Liver (tissue), 3 donors: Measurements from ENCODE around the gene PHTF2.

Source experiments
- FOXA1 ChIP-seq: IDR thresholded peaks from 2 replicates; pipeline ENCODE4 v1.6.1; 2016; ENCODE audit warnings: antibody characterized with exemption
- GABPA ChIP-seq, 2 donors: IDR thresholded peaks in 1 of 2; conservative IDR thresholded peaks in 1 of 2; 2 replicates each; pipeline ENCODE4 v1.6.1; 2016; ENCODE audit warnings: antibody characterized with exemption in 2 of 2, mild to moderate bottlenecking in 1 of 2, moderate library complexity in 1 of 2
- RAD21 ChIP-seq, 2 donors: IDR thresholded peaks; 2 replicates each; pipeline ENCODE4 v1.6.1; 2016; ENCODE audit warnings: antibody characterized with exemption in 2 of 2, mild to moderate bottlenecking in 2 of 2
- SP1 ChIP-seq: IDR thresholded peaks from 2 replicates; pipeline ENCODE4 v1.6.1; 2018; ENCODE audit warnings: antibody characterized with exemption, mild to moderate bottlenecking
- TAF1 ChIP-seq: conservative IDR thresholded peaks from 2 replicates; pipeline ENCODE4 v1.6.1; 2016; ENCODE audit warnings: antibody characterized with exemption, mild to moderate bottlenecking
- YY1 ChIP-seq: IDR thresholded peaks from 2 replicates; pipeline ENCODE4 v1.6.1; 2016; ENCODE audit warnings: antibody characterized with exemption, mild to moderate bottlenecking
- TF ChIP-seq, protein P1 (sequence below): fragments of 150-350 bp; IDR thresholded peaks from 2 replicates; pipeline ENCODE4 v1.5.1; 2017; ENCODE audit warnings: improper control_type of control experiment, low read depth, low read length; ENCODE audit not compliant: missing input control
- TF ChIP-seq, protein P2 (sequence below): IDR thresholded peaks from 2 replicates; pipeline ENCODE4 v1.6.1; 2016; ENCODE audit warnings: antibody characterized with exemption
- TF ChIP-seq, protein P3 (sequence below): IDR thresholded peaks from 2 replicates; pipeline ENCODE4 v1.6.1; 2016; ENCODE audit warnings: antibody characterized with exemption, mild to moderate bottlenecking
- TF ChIP-seq, protein P4 (sequence below): IDR thresholded peaks from 2 replicates; pipeline ENCODE4 v1.6.1; 2016; ENCODE audit warnings: antibody characterized with exemption
- TF ChIP-seq, protein P5 (sequence below): IDR thresholded peaks from 2 replicates; pipeline ENCODE4 v1.6.1; 2016; ENCODE audit warnings: antibody characterized with exemption
- donor health status: healthy.
- donor health status: healthy.

DNA sequence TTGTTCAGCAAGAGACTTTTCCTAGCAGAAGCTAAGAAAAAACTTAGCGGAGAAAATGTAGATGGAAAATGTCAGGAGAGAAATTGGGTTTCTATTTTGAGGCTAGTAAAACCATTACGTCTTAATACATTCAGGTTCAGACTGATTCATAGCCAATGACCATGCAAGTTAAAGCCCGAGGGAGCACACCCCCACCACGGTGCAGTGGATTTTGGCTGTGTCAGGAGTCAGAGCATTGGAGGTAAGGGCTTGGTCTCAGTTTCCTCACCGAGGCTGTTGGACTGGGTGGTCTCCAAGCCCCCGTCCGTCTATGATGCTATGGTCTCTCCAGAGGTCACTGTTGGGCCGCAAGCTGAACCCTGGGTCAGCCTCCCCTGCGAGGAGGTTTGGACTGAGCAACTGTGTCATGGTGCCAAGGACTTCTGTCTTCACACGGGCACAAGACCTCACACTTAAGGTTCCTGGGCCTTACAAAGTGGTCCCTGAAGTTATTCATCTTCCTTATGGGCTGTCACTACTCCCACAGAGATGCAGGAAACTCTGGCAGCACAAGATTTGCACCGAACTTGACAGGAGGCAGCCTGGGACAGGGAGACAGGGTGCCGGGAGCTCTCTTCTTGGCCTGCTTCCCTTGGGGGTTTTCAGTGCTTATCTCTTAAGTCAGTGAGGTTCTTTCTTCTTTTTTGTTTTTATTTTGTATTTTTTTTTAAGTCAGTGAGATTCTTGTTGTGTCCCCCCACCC, 186.8 kb downstream of the PHTF2 start:
- TF ChIP-seq SP1 (no peak), TAF1 (no peak), GABPA (IDR thresholded peaks at IDR 0.05 in 1 of 2, conservative IDR thresholded peaks at IDR 0.05 in 1 of 2) (no peak), RAD21 (IDR thresholded peaks at IDR 0.05) (no peak), FOXA1 (no peak), YY1 (no peak)
- TF ChIP-seq, protein P1, sequence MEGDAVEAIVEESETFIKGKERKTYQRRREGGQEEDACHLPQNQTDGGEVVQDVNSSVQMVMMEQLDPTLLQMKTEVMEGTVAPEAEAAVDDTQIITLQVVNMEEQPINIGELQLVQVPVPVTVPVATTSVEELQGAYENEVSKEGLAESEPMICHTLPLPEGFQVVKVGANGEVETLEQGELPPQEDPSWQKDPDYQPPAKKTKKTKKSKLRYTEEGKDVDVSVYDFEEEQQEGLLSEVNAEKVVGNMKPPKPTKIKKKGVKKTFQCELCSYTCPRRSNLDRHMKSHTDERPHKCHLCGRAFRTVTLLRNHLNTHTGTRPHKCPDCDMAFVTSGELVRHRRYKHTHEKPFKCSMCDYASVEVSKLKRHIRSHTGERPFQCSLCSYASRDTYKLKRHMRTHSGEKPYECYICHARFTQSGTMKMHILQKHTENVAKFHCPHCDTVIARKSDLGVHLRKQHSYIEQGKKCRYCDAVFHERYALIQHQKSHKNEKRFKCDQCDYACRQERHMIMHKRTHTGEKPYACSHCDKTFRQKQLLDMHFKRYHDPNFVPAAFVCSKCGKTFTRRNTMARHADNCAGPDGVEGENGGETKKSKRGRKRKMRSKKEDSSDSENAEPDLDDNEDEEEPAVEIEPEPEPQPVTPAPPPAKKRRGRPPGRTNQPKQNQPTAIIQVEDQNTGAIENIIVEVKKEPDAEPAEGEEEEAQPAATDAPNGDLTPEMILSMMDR = no peak
- TF ChIP-seq, protein P2, sequence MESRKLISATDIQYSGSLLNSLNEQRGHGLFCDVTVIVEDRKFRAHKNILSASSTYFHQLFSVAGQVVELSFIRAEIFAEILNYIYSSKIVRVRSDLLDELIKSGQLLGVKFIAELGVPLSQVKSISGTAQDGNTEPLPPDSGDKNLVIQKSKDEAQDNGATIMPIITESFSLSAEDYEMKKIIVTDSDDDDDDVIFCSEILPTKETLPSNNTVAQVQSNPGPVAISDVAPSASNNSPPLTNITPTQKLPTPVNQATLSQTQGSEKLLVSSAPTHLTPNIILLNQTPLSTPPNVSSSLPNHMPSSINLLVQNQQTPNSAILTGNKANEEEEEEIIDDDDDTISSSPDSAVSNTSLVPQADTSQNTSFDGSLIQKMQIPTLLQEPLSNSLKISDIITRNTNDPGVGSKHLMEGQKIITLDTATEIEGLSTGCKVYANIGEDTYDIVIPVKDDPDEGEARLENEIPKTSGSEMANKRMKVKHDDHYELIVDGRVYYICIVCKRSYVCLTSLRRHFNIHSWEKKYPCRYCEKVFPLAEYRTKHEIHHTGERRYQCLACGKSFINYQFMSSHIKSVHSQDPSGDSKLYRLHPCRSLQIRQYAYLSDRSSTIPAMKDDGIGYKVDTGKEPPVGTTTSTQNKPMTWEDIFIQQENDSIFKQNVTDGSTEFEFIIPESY = no peak
- TF ChIP-seq, protein P3, sequence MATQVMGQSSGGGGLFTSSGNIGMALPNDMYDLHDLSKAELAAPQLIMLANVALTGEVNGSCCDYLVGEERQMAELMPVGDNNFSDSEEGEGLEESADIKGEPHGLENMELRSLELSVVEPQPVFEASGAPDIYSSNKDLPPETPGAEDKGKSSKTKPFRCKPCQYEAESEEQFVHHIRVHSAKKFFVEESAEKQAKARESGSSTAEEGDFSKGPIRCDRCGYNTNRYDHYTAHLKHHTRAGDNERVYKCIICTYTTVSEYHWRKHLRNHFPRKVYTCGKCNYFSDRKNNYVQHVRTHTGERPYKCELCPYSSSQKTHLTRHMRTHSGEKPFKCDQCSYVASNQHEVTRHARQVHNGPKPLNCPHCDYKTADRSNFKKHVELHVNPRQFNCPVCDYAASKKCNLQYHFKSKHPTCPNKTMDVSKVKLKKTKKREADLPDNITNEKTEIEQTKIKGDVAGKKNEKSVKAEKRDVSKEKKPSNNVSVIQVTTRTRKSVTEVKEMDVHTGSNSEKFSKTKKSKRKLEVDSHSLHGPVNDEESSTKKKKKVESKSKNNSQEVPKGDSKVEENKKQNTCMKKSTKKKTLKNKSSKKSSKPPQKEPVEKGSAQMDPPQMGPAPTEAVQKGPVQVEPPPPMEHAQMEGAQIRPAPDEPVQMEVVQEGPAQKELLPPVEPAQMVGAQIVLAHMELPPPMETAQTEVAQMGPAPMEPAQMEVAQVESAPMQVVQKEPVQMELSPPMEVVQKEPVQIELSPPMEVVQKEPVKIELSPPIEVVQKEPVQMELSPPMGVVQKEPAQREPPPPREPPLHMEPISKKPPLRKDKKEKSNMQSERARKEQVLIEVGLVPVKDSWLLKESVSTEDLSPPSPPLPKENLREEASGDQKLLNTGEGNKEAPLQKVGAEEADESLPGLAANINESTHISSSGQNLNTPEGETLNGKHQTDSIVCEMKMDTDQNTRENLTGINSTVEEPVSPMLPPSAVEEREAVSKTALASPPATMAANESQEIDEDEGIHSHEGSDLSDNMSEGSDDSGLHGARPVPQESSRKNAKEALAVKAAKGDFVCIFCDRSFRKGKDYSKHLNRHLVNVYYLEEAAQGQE = no peak
- TF ChIP-seq, protein P4, sequence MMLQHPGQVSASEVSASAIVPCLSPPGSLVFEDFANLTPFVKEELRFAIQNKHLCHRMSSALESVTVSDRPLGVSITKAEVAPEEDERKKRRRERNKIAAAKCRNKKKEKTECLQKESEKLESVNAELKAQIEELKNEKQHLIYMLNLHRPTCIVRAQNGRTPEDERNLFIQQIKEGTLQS = no peak
- TF ChIP-seq, protein P5, sequence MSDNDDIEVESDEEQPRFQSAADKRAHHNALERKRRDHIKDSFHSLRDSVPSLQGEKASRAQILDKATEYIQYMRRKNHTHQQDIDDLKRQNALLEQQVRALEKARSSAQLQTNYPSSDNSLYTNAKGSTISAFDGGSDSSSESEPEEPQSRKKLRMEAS = no peak
